M059J (cell line): ENCODE measurements around the gene CABLES2. TPM values are rescaled to one million over a fixed set of nuclear protein-coding genes. Genes with fewer than 3 reads are reported as not detected.

Experiments used
- DNase-seq: peaks from one replicate; pipeline ENCODE4 v3.0.0-alpha.2; 2012; ENCODE audit warnings: low read depth
- total RNA-seq: library from RNA; depleted of rRNA; stranded (reverse); fragments of >200 nt; shearing (Covaris generic); gene quantifications from 2 replicates; pipeline ENCODE4 v1.2.3, GENCODE V29; 2014

CABLES2 gene
- total RNA-seq, 1 experiment from 2014 or later = 19.9 TPM

DNA sequence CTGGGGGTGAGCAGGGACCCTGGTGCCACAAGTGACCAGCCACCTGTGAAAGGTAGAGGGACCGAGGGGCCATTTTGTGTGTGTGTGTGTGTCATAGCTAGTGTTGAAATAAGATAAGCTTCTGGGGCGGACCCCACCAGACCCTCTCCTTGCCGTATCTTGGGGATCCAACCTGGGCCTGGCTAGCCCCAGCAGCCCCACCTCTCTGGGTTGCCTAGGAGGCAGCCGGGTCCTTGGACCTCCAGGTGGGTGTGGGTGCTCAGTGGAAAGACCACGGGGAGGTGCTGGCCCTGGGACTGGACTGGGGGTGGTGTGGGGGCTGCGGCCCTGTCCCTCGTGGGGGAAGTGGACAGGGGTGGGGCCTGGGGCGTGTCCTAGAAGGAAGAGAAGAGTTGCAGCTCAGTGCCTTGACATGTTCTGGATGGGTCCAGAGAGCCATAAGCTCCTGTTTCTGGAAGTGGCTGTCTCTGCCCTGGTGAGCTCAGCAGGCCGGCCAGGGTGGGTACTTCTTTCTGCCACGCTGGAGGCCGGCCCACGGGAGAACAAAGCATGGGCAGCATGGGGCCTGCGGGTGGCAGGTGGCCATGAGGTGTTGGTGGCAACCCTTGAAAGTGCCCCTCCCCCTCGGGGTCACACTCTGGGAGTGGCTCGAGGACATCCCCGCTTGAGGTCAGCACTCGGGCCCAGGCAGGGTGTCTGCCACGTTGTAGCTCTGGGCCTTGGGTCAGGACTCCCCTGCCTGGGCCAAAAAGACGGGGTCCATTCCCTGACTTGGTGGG, 11.8 kb upstream of the CABLES2 start:
- no peak for DNase-seq

DNA sequence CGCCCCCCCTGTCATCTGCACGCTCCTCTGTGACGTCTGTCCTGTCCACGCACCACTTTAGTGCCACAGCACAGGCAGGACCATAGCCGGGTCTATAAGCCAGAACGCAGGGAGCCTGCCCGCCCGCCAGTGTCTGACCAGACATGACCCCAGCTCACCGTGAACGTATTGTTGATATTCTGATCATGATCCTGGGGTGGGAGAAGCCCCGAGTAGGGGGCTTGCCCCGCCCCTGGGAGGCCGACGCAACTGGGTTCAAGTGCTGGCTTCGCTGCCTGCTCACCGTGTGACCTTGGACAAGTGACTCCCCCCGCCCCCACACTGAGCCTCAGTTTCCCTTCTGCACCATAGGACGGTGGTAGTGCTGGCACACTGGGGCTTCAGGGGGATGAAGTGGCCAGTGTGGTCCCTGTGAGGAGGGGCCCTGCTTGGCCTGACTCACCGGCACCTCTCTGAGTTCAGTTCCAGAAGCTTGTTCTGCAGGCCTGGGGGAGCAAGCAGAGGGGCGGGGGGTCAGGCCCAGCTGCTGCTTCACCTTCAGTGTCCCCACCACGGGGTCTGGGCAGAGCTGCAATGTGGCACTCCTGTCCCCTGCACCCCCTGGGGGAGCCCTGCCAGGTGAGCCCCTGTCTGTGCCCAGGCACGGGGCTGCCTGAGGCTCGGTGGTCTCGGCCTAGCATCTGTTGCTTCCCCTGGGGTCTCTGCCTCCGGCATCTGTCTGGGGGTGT, 11.1 kb upstream of the CABLES2 start:
- DNase-seq = no peak

DNA sequence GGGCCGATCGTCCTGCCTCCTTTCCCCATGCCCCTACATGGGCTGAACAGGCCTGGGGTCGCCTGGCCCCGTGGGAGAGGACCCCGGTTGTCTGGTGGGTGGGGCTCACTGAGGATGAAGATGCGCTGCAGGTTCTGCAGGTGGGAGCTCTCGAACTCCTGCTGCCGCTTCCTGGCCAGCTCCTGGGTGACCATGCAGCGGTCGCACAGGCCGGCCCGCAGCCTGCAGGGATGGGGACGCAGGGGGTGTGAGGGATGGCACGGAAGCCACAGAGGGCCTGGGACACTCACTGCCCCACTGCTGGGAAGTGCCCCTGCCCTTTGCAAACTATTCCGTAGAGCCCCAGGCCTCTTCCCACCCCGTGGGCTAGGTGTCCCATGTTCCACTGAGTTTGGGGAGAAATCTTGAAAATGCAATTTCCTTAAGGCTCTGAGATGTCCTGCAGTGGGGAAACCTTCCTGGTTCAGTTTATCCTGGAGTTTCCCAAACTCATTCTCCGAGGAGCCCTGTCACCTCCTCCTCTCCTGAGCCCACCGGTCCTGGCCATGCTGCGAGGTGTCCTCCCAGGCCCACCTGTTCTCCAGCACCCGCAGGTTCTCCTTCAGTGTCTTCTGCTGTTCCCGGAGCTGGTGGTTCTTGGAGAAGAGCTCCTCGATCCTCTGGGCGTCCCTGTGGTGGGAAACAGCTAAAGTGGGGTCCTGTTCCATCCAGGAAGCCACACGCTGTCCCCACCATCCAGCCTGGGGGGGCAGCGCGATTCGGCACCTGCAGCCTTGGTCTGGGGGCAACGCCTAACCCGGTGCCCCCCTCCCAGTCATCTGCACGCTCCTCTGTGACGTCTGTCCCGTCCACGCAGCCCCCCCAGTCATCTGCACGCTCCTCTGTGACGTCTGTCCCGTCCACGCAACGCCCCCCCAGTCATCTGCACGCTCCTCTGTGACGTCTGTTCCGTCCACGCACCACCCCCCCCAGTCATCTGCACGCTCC, 9.9 kb upstream of the CABLES2 start:
- no peak for DNase-seq

DNA sequence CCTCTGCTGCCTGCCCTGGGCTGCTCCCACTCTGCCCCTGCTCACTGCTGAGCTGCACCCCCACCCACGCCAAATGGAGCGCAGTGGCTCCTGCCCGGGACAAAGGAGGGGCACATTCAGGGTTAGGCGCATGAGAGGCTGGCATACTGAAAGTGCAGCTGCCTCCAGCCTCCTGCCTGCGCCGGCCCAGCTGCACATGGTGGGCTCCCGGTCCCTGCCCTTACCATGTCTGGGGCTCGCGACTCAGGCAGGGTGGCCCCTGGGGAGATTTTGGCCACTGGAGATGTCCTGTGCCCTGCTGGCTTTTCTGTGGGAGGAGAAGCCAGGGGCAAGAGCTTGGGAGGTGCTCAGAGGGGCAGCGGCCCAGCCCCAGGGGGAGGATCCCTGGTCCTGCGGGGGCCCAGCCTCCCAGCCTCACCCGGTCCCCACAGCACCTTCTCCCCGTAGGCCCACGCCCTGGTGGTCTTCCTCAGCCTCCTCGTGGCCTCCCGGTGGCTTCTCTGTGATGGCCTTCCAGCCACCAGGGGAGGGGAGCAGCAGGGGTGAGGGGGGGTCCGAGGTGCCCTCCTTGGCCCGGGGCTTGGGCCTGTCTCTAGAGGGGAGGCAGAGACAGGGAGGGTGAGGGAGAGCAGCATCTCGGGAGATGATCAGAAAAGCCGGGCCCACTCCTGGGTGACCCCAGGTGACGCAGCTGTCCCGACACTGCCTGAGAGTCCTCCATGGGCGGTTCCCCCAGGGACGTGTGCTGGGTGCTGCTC, 8.4 kb upstream of the CABLES2 start:
- DNase-seq = no peak

DNA sequence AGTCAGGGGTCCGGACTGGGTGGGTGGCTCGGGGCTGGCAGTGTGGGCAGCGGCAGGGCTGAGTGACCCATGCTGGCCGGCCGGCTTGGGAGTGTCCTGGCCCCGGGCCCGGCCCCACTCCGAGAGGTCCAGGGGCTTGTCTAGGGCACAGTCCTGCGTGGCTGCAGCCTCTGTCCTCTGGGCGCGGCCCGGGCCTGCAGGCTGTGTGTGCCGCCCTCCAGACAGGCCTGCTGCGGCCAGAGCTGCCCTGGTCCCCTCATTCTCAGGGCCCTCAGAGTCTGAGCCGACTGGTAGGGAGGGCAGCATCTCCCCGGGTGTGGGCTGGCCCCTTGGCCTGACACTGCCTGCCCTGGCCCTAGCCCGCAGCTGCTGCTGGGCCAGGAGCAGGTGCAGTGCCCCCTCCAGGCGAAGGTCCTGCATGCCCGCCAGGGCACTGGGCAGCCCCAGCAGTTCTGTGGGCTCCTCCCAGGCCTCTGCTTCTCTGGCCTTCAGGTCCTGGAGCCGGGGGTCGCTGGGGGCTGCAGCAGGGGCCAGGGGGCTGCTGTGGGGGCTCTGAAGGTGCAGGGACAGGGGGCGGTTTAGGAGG, 6.9 kb upstream of the CABLES2 start:
- peak; percentile 28 for DNase-seq

DNA sequence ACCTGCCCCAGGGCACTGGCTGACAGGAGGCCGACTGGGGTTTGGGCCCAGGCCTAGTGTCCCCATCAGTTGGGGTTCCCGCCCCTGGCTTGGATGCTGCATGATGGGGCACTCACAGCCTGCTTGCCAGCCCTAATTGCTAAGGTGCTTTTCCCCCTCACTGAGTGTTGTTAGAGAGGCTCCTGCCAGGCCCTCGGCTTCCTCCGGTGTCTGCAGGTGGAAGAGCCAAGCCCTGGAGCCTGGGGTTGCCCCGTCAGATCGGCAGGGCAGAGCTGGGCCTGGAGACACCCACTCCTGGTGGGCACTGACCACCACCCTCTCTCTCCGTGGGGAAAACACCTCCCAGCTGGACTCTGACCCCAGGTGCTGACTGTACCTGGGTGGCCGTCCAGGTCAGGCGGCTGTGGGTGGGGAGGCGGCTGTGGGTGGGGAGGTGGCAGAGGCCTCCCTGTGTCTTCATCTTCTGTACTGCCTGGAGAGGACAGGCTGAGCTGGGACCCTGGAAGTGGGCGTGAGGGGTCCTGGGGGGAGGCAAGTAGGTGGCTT, 6.0 kb upstream of the CABLES2 start:
- no peak for DNase-seq

DNA sequence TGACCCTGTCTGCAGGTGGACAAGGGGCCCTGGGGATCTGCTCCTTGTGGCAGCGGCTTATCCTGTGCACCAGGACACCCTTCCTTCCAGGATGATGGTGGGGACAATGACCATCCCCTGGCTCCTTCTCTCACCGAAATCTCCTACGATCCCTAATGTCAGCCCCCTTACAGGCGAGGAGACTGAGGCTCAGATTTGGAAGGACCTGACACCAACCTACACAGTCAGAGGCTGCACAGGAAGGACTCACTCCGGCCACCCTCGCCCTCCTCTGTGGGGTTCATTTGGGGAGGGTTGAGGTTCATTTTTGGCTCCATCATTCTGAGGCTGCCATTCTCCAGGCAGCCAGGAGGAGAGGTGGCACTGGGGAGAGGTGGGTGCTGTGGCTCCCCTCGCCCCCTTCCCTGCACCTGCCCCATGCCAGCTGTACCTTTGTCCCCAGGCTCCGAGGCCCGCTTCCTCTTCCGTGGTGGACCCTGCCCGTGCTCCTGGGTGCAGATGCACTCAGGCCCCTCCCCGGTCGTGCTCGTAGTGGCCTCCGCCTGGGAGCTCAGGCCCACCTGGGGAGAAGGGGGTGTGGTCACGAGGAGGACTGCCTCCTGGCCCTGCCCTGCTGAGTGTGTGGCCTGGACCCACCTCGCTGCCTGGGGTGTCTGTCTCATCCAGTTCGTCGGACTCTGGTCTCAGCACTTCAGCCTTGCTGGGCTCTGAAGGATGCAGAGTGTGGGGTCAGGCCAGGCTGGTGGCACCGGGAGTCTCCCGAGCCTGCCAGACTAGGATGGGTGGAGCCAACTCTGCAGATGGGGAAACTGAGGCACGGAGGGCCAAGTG, 5.3 kb upstream of the CABLES2 start:
- no peak for DNase-seq

DNA sequence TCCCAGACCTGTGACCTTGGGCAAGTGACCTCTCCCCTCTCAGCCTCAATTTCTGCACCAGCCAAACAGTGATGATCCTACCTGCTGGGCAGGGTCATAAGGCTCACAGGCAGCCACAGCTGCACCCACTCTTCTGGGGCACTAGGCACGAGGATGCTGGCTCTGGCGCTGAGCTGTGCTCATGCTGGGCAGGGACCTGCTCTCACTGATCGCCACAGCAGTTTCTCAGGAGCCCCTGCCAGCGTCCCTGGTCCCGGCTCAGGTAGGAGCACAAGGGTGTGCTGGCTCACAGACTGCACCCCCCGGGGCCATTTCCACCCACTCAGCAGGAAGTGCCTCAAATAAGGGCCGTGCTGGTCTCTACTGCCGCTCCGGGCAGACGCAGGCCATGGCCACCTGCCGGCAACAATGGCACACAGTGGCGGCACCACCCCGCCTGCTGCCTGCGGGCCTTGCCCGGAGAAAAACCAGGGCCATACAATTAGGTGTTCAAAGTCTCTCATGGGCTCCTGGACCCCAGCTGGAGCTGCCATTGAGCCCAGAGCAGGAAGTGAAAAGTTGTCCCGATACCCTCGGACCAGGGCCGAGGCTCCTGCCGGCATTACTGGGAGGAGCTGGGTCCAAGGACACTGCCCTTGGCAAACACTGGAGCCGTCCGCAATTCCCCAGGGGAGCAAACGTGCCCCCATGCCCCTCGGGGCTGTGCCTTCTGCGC, 4.6 kb upstream of the CABLES2 start:
- DNase-seq = no peak

DNA sequence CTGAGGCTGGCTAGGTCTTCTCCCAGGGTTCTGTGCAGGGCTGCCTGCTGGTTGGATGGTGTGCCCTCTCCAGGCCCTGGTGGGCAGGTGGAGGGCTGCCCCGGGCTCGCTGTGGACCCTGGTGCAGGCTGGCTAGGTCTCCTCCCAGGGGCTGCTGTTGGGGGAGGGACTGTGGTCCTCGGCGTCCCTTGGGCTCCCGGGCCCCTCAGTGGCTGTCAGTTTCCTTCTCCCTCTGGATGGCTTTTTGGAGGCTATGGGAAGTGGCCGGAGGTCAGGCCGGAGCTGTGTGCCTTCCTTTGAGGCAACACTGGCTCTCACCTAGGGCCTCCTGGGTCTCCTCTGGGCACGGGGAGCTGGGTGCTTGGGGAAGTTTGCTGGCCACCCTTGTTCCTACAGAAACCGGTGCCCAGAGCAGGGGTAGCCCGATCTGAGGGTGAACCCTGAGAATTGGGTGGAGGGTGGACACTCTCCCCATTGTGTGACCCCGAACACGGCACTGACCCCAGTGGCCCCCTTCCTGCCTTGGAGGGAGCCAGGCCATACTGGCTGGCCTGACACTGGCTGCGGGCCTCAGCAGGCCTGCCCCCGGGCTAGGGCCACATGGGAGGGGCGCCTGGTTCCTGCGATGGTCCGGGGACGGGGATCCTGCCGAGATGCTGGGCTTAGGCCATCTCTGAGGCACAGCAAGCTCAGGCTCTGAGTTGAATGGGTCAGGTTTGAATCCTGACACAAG, 3.8 kb upstream of the CABLES2 start:
- DNase-seq = no peak

DNA sequence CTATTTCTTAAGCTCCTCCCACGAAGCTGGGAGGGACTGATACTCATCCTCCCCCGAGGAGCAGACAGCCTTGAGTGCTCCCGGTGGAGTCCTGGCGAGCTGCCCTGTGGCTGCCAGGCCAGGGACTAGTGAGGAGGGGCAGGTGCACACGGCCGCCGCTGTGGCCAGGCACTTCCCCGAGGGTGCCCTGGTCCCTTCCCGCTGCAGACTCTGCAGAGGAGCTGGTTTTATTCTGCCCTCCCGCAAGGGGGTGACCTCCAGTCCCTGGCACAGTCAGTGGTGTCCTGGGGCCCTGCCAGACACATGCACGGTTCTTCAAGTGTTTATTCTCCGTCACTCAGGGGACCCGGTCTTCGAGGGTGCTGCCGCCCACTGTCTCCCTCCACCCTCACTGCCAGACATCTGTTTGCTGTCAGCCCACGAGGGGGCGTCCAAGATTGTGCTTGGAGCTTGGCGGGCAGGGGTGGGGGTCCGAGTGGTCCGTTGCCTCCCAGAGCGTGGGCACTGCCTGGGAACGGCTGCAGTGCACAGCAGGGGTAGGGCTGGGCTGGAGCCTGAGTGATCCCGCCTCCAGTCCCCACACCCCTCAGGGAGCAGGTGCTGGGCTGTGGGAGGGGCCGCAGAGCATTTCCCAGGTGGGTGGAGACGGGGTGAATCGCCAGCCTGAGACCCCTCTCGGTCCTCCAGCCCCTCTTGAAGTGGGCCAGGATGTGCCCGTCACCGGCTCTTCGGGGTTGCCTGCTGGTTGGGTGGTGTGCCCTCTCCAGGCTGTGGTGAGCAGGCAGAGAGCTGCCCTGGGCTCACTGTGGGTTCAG, 3.1 kb upstream of the CABLES2 start:
- DNase-seq = peak; percentile 76

DNA sequence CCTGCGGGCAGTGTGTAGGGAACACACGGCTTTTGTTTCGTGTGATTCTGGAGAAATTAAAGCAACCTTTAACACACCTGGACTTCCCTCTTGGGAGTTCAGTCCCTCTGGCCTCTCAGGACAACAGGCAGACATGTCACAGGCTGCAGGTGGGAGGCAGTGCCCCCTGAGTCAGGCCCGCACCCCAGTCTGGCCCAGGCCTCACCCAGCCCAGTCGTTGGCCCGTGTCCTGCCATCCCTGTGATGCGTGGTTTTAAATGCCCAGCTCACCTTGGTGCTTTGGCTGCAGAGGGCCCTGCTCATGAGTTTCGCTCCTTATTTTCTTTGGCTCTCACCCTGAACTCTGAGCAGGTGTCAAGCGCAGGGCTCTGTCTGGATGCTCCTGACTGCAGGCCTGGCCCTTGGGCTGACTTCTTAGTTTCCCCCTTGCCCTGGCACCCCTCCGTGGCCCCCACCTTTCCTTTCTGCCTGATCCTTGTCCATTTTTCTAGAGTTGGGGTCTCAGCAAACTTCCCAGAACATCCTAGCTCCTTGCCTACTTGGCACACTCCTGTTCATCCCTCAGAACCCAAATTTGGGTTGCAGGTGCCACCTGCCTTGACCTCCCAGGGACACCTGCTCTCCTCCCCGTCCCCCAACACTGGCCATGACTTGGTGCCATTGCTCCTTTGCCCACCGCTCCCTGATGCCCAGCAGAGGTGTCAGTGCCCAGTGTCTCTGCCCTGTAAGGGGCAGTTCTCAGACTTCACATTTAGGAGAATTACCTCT, 2.2 kb upstream of the CABLES2 start:
- DNase-seq = no peak

DNA sequence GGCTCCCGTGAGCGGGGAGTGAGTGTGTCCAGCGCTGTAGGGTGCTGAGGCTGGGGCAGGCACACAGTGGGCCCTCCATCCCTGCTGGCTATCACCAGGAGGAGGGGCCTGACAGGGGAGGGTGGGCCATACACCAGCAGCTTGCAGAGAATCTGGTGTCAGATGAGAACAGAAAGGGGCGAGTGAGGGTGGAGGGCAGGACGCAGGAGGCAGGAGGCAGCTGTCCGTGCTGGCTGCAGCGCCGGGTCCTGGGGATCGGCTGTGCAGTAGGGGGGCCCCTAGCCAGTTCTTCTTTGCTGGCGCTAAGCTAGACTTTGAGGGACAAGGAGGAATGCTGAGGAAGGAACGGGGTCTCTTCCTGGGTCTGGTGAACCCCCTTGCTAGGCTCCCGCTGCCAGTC, 1.6 kb upstream of the CABLES2 start:
- no peak for DNase-seq

DNA sequence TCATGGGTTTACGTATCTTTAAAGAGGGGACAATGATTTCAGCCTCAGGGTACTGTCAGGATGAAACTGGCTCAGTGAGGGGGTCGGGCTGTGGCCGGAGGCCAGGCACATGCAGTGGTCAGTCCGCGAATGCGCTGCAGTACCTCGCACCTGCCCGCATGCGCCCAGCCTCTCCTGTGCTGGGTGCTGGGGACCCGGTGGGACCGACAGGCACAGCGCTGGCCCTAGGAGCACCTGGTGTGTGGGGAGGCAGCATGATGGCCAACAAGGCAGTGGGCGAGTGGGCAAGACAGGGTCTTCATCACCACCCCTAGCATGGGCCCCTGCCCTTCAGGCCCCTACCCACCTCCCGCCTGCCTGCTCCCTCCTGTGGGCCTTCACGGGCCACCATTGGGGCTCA, 970 bp upstream of the CABLES2 start:
- no peak for DNase-seq

DNA sequence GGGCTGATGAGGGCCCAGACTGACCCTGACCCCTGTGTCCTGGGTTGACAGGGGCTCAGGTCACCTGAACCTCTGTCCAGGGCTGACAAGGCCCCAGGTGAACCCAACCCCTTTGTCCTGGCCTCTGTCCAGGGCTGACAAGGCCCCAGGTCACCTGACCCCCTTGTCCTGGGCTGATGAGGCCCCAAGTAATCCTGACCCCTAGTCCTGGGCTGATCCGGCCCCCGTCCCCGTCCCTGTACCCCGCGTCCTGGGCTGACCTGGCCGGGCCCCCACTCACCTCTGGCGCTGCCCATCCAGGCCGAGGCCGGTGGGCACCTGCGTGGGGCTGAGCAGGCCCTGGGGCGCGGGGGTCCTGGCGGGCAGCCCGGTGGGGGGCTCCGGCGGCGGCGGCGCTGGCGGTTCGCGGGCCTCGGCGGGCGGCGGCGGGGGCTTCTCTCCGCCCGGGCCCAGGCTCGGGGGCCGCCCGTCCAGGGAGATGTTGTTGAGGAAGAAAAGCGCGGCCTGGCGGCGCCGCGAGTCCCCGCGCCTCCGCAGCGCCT, 379 bp downstream of the CABLES2 start:
- DNase-seq = peak; percentile 24

DNA sequence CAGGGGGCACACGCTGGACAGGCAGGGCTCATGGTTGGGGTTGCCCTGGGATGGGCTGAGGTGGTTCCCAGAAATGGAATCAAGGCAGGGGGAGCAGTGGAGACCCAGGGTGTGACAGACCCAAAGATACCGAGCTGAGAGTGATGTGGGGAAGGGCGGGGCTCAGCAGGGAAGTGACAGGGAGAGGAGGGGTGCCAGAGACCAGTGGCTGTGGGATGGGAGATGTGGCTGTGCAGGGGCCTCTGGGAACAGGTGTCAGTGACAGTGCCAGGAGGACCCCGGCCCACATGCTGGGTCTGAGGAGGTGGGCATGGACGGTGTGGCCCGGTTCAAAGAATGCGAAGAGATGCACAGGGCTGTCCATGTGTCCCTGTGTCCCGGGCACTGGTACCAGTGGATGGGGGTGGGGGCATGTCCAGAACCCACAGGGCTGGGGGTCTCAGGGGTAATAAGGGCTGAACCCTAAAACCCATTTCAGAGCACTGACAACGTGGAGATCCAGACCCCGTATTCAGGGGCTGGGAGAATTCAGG, 1.0 kb downstream of the CABLES2 start:
- DNase-seq = no peak
